SK-N-DZ (cell line): ENCODE data around the gene LRRC19. TPM values are rescaled to one million over a fixed set of nuclear protein-coding genes. Genes with fewer than 3 reads are reported as not detected.

Source experiments
- DNase-seq: peaks from one replicate; pipeline ENCODE4 v3.0.0-alpha.2; 2015; ENCODE audit warnings: low spot score
- polyA plus RNA-seq, 2 experiments: library from polyadenylated mRNA; depleted of rRNA; stranded (reverse); fragments of >200 nt; gene quantifications; 2 replicates each; pipeline ENCODE4 v1.2.3, GENCODE V29; 2014

The LRRC19 gene, protein sequence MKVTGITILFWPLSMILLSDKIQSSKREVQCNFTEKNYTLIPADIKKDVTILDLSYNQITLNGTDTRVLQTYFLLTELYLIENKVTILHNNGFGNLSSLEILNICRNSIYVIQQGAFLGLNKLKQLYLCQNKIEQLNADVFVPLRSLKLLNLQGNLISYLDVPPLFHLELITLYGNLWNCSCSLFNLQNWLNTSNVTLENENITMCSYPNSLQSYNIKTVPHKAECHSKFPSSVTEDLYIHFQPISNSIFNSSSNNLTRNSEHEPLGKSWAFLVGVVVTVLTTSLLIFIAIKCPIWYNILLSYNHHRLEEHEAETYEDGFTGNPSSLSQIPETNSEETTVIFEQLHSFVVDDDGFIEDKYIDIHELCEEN
- polyA plus RNA-seq (2014; cell fraction: cytosol; rRNA removed): not detected in 2 replicates
- polyA plus RNA-seq (2014; cell fraction: nucleus; rRNA removed): not detected in 2 replicates

DNA sequence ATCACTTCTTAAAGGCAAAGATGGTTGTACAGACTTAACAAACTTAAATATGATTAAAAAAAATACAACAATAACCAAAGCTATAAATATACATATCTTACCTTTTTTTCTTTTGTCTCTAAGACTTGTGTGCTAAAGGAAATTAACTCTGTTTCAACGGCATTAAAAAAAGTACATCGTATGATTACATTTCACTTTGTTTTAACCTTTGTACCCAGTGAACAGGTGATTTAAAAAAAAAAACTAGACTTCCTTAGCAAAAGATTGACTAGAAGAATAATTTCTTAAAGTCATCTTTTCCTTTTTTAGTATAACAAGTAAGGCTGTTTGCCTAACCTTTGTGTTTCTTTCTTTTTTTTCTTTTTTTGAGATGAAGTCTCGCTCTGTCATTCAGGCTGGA is at the start of gene LRRC19:
LRRC19 (minus strand) TSS at position 182 of the 400 bp plus-strand sequence. CDS start 5,978 bp downstream, outside the sequence.
- DNase-seq: no peak

DNA sequence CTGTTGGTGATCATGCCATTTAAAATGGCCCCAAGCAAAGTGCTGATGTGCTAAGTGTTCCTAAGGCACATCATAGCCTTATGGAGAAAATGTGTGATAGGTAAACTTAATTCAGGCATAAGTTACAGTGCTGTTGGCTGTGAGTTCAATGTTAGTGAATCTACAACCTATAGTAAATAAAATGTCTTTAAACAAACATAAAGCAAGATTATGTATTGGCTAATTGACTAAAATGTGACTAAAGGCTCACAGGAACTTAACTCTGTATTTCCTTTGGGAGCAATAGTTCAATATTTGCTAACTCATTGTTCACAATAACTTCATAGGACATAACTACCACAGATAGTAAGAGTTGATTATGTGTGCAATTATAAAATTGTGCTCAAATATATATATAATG is 49.4 kb upstream of the LRRC19 start:
- no peak for DNase-seq

DNA sequence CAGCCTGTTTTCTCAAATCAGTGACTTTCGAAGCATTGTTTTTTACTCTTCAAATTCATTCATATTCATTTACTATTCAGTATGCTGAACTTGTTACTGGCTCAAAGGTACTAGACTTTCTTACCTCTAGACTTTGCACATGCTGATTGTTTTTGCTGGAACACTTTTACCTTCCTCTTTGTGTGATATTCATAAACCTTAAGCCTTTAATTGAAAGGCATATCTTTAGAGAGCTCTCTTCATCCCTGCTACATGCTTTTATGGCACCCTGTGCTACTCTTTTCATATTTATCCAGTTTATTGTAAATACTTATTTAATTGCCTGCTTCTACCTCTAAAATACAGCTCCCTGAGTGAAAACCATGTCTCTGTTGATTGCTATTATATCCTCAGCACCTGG is 48.7 kb upstream of the LRRC19 start:
- no peak for DNase-seq

DNA sequence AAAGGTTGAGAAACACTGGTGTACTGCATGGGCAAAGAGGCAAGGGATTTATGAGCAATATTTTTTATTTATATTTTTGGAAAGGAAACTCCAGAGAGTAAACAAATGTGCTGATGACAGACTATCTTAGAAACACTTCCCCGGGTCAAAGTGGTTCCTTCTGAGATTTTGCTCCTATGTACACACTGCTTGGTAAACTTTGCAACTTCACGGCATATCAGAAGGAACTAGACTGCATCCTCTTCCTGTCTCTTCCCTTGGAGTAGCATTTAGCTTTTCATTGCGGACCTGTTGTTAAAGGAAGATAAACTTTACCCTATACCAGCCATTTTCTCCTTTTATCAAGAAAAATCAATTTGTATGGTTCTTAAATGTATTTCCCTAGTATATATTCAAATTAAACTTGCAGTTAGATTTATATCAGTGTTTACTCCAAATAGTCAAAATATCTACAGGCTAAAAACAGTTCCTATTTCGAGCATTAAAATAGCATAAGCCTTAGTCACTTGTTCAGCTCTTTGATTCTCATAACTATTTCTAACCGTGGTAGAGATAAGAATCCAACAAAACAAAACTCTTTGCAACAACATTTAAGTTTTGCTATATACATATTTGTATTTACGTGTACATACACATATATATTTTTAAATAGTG is 48.0 kb upstream of the LRRC19 start:
- no peak for DNase-seq

DNA sequence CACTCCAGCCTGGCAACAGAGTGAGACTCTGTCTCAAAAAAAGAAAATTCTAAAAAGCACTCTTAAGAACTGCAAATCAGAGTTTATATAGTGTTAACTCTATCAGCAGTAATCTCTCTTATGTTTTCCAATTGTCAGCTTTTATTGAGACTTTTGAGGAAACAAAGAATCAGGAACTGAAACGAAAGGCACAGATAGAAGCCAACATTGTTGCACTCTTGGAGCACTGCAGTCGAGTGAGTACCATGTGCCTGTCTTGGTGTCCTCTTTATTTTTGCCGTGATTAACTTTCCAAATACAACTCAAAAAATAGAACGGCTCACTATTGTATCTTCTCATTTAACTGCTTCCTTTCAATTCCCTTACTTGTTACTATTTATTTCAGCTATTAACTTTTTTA is 41.7 kb upstream of the LRRC19 start:
- DNase-seq: no peak

DNA sequence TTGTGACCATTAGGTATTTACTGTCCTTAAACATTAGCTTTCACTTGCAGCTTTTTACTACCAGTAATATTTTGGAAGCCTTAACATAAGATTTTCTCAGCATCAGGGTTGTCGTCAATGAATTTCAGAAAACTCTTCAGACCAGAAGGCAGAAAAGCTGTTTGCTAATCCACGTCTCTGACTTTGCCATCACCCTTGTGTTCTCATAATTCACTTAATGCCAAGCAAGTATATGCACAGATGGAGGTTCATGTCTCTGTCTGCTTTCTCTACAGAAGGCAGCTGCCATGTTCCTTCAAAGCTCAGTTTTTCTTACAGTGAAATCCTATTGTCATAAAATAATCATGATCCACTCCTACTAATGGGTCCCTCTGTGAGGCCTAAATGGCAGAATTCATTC is 37.7 kb upstream of the LRRC19 start:
- no peak for DNase-seq

DNA sequence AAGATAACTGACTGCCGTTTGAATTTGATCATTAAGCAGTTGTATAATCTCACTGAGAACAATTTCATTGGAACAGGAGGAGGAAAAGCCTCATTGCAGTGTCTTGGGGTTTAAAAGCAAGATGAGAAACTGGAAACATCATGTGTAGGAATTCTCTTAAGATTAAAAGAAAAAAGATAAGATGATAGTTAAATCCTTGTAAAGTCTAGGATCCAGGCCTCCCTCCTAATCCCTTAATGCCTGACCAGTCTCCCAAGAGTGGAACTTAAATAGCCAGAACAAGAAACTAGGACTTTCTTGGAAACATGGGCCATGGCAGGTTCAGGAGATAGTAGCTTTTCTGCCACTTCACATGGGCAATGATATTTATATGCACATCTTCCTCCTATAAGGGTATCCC is 37.0 kb upstream of the LRRC19 start:
- DNase-seq: no peak

DNA sequence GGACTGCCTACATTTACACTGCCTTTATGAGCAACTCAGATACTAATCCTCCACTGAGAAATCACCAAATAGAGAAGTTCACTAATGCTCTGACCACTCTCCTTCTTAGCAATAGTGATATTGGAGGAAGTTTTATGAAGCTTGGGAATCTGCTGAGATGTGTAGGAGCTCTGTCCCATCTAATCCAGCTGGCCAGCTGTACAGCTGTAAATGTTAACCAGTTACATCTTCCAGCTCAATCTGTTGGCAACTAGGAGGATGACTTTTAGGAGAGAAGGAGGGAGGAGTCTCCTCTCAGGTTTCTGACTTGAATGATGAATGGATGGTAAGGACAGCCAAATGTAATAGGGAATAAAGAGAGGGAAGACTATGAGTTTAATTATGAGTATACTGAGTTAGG is 36.3 kb upstream of the LRRC19 start:
- no peak for DNase-seq

DNA sequence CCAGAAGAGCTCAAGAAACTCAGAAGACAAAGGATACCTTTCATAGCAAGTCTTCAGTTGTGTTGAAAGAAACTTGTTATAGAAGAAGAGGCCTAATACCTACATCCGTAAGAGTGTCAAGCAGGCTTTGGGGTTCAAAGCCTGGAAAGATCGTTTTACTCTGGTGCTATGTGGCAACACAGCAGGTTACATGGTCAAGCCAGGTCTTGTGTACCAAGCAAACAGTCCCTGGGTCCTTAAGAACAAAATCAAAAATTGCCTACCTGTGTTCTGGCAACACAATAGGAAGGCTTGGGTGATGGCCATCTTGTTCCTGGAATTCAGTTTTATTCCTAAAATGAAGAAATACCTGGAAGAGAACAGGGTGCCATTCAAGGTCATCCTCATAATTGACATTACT is 32.0 kb upstream of the LRRC19 start:
- no peak for DNase-seq

DNA sequence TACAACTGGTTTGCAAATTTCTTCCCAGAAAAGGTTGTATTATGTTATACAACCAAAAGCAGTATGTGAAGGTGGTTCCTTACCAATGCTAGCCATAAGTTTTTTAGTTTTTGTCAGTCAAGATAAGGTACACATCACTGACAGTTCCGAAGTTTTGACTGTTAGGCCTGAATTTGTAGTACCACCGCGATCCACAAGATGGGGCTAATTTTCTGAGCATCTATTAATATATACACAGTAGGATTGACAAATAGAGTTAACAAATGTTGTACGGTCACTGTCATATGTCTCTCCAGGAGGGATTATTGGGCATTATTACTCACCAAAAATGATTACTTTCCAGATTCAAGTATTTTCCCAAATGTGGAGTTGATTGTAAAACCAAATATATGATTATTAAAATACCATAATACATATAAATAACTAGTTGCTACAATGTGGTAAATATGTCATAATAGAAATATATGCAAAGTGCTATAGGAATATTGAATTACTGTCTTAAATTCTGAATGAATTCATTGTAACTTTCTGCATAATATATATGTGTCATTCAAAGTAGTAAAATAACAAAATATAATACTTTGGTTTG is 28.4 kb upstream of the LRRC19 start:
- DNase-seq: peak; percentile 2

DNA sequence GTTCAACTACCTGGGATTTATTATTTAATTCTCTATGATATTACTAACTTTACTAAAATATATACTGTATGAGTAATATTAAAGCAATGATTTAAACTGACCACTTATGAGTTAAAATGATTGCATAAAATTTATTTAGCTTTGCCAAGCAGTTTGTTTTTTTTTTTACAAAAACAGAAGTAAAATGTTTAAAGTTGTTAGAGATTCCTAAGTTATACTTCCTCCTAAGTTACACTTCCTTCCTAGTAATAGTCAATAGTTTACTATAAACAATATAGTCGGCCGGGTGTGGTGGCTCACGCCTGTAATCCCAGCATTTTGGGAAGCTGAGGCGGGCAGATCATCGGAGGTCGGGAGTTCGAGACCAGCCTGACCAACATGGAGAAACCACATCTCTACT is 23.7 kb upstream of the LRRC19 start:
- no peak for DNase-seq

DNA sequence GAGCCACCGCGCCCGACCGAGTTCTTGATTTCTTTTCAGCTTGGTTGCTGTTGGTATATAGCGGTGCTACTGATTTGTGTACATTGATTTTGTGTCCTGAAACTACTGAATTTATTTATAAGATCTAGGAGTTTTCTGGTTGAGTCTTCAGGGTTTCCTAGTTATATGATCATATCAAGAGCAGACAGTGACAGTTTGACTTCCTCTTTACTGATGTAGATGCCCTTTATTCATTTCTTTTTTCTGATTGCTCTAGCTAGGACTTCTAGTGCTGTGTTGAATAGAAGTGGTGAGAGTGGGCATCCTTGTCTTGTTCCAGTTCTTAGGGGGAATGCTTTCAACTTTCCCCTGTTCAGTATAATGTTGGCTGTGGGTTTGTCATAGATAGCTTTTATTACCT is 17.4 kb upstream of the LRRC19 start:
- no peak for DNase-seq

DNA sequence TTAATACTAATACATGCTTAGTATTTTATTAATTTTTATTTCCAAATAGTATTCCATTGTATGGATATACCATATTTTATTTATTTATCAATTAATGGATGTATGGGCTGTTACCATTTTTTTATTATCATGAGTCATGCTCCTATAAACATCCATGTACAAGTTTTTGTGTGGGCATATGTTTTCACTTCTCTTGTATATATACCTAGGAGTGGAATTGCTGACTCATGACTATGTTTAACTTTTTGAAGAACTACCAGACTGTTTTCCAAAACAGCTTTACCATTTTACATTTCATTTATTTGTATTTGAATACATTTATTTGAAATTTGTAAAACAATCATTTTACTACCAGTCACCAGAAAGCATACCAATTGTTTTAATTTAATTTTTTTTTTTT is 14.1 kb upstream of the LRRC19 start:
- DNase-seq: no peak

DNA sequence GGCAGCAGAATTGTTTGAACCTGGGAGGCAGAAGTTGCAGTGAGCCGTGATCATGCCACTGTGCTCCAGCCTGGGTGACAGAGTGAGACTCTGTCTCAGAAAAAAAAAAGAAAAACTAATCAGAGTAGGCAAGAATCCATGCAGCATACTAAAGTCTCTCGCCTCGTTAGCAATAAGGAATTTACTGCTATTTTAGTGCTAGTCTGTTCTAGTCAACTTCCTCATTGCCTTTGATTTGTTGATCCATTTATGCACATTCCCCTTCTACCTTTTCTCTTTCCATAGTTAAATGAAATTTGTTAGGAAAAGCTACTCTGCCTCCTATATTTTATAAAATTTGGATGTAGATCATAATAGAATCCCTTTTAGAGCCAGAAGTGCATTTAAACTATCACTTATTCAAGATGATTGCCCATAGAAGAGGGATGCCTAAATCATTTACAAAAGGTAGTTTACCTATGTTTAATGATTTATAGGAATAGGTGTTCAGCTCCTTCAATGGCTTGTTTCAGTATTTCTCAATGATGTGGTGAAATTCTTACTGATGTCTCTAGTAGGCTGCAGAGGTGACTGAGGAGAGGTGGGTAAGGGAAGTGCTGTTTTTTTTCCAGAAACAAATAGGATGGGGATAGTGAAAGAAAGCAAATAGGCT is 1.9 kb downstream of the LRRC19 start:
- DNase-seq: no peak

DNA sequence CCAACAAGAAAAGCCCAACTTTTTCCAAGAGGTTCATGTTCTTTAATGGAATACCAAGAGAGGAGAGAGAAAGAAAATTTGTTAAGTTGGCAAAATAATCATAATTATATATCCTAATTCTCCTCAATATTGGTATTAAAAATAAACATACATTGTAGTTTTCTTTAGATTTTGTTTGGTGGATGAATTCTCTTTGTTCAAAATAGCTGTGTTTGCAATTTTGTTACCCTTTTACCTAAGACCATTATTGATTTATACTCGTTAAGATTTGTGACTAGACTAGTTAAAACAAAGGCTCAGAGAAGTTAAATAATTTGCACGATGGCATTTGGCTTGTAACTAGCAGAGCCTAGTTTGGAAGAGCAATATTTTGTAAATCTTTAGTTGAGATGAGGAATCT is 9.7 kb downstream of the LRRC19 start:
- DNase-seq: no peak

DNA sequence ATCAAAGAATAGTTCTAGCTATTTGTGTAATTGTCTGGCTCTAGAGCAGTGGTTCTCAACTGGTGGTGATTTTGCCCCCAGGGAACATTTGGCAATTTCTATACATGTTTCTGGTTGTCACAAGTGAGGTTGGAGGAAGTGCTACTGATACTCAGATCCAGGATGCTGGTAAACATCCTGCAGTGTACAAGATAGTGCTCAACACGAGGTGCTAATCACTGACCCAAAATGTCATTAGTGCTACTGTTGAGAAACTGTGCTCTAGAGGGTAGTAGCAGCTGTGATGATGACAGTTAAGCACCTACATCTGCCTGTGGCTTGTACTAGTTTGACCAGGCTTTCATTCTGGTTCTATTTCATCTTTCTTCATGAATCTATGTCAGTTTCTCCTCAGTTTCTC is 22.1 kb downstream of the LRRC19 start:
- no peak for DNase-seq

DNA sequence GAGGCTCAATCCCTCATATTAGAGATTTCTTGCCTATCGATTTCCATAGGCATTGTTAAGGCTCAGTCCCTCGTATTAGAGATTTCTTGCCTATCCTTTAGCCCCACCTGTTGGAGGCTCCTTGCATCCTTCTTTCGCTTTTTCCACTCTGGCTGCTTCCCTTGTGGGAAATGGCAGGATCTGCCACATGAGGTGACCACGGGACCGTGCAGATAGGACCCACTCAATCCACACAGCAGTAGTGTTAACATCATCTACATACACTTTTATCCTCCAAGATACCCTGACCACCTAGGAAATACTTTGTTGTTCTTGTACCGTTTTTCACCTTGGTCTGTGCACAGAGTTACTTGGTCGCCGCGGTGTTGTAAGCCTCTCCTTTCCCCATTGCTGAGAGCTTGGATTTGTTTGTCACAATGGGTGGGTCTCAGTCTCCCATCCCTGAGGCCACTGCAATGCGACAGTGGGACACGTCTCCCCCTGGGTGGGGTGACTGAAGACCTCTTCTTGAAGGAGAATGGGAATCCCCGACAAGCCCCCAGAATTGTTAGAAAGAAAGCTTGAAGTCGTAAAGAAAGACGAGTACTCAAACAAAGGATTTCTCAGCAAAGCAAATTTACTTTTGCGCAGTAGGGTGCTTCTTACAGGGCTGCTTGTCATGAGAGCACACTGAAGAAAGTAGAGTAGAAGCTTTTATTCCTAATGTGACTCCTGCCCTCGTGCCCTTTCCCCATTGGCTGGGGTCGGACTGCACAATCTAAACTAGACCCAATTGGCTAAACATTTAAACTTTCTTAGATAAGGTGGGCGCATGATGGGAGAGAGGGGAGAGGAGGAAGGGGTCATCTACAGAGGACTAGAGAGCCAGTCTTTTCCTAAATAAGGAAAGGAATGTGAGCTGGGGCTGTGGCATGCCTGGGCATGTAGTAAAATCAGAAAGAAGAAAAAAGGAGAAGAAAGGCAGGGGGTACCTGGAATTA is 29.5 kb downstream of the LRRC19 start:
- DNase-seq: peak; percentile 1

DNA sequence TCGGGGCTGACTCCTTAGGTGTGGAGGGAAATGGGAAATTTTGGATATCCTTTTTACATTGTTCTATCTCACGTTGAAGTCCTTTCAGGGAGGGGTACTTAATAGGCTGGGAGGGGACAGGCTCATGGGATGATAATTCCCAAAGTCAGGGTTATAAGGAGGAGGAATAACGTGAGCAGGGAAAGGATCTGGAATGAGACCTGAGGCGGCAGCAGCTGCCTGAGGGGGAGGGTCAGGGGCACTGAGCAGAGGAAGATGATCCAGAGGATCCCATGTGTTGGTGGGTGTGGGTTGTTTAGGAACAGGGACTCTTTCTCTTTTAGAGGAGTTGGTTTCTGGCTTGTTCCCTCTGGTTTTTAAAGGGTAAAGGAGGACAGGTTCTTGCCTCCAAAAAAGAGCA is 30.5 kb downstream of the LRRC19 start:
- no peak for DNase-seq

DNA sequence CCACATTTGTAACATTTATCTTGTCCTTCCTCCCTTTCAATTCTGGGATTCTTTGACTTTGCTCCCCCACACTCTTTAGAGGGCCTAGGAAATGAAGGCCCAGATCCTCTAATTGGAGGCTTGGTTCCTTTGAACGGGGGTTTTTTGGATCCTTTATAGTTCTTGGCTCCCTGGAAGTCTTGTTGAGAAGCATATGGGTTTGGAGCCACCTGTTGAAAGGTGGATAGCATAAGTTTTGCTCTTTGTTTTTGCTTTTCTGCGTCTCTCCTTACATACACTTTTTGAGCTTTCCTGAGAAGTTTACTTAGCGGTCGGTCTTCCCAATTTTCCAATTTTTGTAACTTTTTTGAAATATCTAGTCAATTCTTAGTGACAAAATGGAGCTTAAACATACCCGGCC is 31.5 kb downstream of the LRRC19 start:
- no peak for DNase-seq

DNA sequence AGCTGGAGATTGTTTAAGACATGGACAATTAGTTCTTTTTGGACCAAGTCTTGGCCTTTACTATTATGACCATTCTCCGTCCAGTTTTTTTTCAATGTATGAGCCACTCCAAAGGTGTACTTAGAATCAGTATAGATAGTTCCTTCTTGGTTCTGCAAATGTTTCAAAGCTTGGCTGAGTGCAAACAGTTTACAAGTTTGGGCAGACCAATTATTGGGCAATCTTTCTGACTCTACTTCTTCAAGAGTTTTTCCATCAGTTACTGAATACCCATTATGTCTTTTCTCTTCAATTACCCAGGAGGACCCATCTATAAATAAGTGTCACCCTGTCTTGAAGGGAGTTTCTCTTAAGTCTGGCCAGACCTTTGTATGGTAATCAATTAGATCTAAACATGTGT is 33.8 kb downstream of the LRRC19 start:
- DNase-seq: no peak

DNA sequence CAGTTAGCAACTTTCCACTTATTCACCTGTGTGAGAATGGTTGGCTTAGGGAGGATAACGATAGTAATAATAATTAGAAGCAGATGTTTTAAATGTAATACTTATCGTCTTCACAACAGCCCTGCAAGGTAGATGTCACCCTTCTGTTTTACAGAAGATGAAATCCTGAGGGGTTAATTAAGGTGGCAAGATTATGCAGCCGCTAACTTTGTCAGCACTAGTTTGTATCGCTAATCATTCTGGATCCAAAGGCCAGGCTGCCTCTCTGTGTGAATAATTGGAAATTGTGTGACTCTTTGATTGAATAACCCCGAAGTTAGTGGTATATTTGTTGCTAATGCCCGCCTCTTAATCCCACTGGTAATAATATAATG is 48.6 kb downstream of the LRRC19 start:
- DNase-seq: no peak
